Trophoblast cell (in vitro differentiated cells and primary cell): ENCODE results near the gene OR56B1.
"Not testable (repeated sequence)": the region's sequence is repeated elsewhere in the genome, so short reads cannot be mapped to it uniquely, and the experiment has no call there.

Experiments used
- DNase-seq, 2 donors: peaks; one replicate each; pipeline ENCODE4 v3.0.0-alpha.2; 2016
- H2AFZ ChIP-seq: 2 replicates; pipeline ENCODE4 v1.6.1; 2013; ENCODE audit warnings: low read length, moderate library complexity, mild to moderate bottlenecking; ENCODE audit not compliant: insufficient read depth, poor library complexity
- H2AK5ac ChIP-seq: 2 replicates; pipeline ENCODE4 v1.6.1; 2013; ENCODE audit warnings: mild to moderate bottlenecking, low read length
- H2BK120ac ChIP-seq: 2 replicates; pipeline ENCODE4 v1.6.1; 2013; ENCODE audit warnings: low read length, mild to moderate bottlenecking, moderate library complexity; ENCODE audit not compliant: insufficient read depth, poor library complexity
- H2BK12ac ChIP-seq: 2 replicates; pipeline ENCODE4 v1.6.1; 2013; ENCODE audit warnings: mild to moderate bottlenecking, low read length, moderate library complexity
- H2BK5ac ChIP-seq: 2 replicates; pipeline ENCODE4 v1.6.1; 2013; ENCODE audit warnings: low read length, low read depth, moderate library complexity, mild to moderate bottlenecking; ENCODE audit not compliant: poor library complexity
- H3K14ac ChIP-seq: 2 replicates; pipeline ENCODE4 v1.6.1; 2013; ENCODE audit warnings: mild to moderate bottlenecking, low read length
- H3K18ac ChIP-seq: 2 replicates; pipeline ENCODE4 v1.6.1; 2013; ENCODE audit warnings: mild to moderate bottlenecking, low read length
- H3K23ac ChIP-seq: 2 replicates; pipeline ENCODE4 v1.6.1; 2013; ENCODE audit warnings: low read length
- H3K27ac ChIP-seq: 2 replicates; pipeline ENCODE4 v1.5.1; 2013; ENCODE audit warnings: low read depth, mild to moderate bottlenecking, inconsistent platforms, low read length, moderate library complexity
- H3K27me3 ChIP-seq: 2 replicates; pipeline ENCODE4 v1.6.1; 2013; ENCODE audit warnings: inconsistent platforms, mild to moderate bottlenecking, low read length, moderate library complexity; ENCODE audit not compliant: insufficient read depth
- H3K36me3 ChIP-seq, 2 experiments: 1 replicate in 1 of 2; 2 replicates in 1 of 2; pipeline ENCODE4 v1.6.1; 2013; ENCODE audit warnings: low read length in 2 of 2, mild to moderate bottlenecking in 2 of 2, moderate library complexity in 1 of 2; ENCODE audit not compliant: insufficient read depth in 2 of 2, control insufficient read depth in 1 of 2
- H3K4ac ChIP-seq: 2 replicates; pipeline ENCODE4 v1.6.1; 2013; ENCODE audit warnings: low read depth, mild to moderate bottlenecking, low read length, moderate library complexity
- H3K4me1 ChIP-seq, 2 experiments: 1 replicate in 1 of 2; 2 replicates in 1 of 2; pipeline ENCODE4 v1.6.1; 2013; ENCODE audit warnings: low read length in 2 of 2, mild to moderate bottlenecking in 2 of 2, moderate library complexity in 1 of 2; ENCODE audit not compliant: insufficient read depth in 2 of 2, control insufficient read depth in 1 of 2
- H3K4me2 ChIP-seq: 2 replicates; pipeline ENCODE4 v1.6.1; 2013; ENCODE audit warnings: inconsistent platforms, mild to moderate bottlenecking, low read length, moderate library complexity
- H3K4me3 ChIP-seq: 2 replicates; pipeline ENCODE4 v1.5.1; 2013; ENCODE audit warnings: mild to moderate bottlenecking, low read depth, low read length, inconsistent platforms
- H3K79me1 ChIP-seq: one replicate; pipeline ENCODE4 v1.6.1; 2013; ENCODE audit warnings: low read length
- H3K79me2 ChIP-seq: 2 replicates; pipeline ENCODE4 v1.6.1; 2013; ENCODE audit warnings: low read length, mild to moderate bottlenecking; ENCODE audit not compliant: control insufficient read depth, insufficient read depth, poor library complexity
- H3K9ac ChIP-seq: 2 replicates; pipeline ENCODE4 v1.6.1; 2013; ENCODE audit warnings: mild to moderate bottlenecking, low read length
- H3K9me3 ChIP-seq: 2 replicates; pipeline ENCODE4 v1.6.1; 2013; ENCODE audit warnings: low read depth, mild to moderate bottlenecking, control low read depth, inconsistent platforms, low read length; ENCODE audit not compliant: insufficient read depth
- H4K12ac ChIP-seq: 2 replicates; pipeline ENCODE4 v1.6.1; 2013; ENCODE audit warnings: low read depth, mild to moderate bottlenecking, low read length, moderate library complexity
- H4K8ac ChIP-seq: 2 replicates; pipeline ENCODE4 v1.6.1; 2013; ENCODE audit warnings: low read depth, mild to moderate bottlenecking, low read length, moderate library complexity
- H4K91ac ChIP-seq: one replicate; pipeline ENCODE4 v1.6.1; 2013; ENCODE audit warnings: low read depth, mild to moderate bottlenecking, low read length, moderate library complexity
- WGBS: extraction: QIAGEN DNeasy Blood & Tissue Kit; methylation state at CpG from one replicate; pipeline ENCODE4 v1.1.7; 2013; ENCODE audit warnings: missing lambda C conversion rate; ENCODE audit not compliant: insufficient read length, insufficient coverage; ENCODE audit errors: extremely low coverage; 5-methylcytosine and 5-hydroxymethylcytosine counted together

The OR56B1 gene

DNA sequence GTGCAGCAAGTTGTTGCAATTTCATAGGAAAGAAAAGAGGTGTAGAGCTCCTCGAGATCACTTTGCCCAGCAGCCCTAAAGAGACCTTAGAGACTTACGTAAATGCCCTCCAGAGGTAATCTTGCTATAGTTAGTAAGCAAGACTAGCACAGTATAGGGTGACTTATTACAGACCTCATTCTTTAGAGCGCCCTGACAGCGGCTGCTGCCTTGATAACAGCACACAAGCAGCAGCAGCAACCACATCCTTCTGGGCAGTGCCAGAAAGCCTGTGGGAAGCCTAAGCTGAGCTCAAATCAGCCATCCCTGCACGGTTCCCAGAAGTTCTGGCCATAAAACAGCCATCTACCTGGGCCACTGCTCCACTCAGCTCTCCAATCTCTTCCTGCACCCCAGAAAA is 22.6 kb upstream of the OR56B1 start:
- peak overlapping the region; percentile 20 for H3K9ac ChIP-seq
- no peak overlapping the region for H3K14ac ChIP-seq
- WGBS = no CpG with 5 or more reads among the region's 5 CpGs
- no peak overlapping the region for H4K8ac ChIP-seq
- H3K9me3 ChIP-seq = no peaks in the 10 kb centered on the region
- no peak for DNase-seq
- no peaks in the 10 kb centered on the region for H3K36me3 ChIP-seq
- H4K12ac ChIP-seq = no peak overlapping the region
- H2BK120ac ChIP-seq = no peak overlapping the region
- no peak overlapping the region for H3K27ac ChIP-seq
- no peak overlapping the region for H3K18ac ChIP-seq
- H3K27me3 ChIP-seq = no peaks in the 10 kb centered on the region
- no peak overlapping the region for H4K91ac ChIP-seq
- no peaks in the 10 kb centered on the region for H3K79me2 ChIP-seq
- H2AK5ac ChIP-seq = no peak overlapping the region
- H3K4me2 ChIP-seq = no peak overlapping the region
- H3K79me1 ChIP-seq = no peaks in the 10 kb centered on the region
- H3K4me3 ChIP-seq = no peak overlapping the region
- no peaks in the 10 kb centered on the region for H3K4me1 ChIP-seq
- H2BK12ac ChIP-seq = no peak overlapping the region
- H2AFZ ChIP-seq = no peak overlapping the region
- H3K23ac ChIP-seq = no peak overlapping the region
- H3K4ac ChIP-seq = no peak overlapping the region
- H2BK5ac ChIP-seq = no peak overlapping the region

DNA sequence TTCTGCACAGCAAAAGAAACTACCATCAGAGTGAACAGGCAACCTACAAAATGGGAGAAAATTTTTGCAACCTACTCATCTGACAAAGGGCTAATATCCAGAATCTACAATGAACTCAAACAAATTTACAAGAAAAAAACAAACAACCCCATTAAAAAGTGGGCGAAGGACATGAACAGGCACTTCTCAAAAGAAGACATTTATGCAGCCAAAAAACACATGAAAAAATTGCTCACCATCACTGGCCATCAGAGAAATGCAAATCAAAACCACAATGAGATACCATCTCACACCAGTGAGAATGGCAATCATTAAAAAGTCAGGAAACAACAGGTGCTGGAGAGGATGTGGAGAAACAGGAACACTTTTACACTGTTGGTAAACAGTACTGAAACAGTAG is 19.7 kb upstream of the OR56B1 start:
- not testable (repeated sequence) for H3K23ac ChIP-seq, H3K4ac ChIP-seq, H2AFZ ChIP-seq, H3K4me3 ChIP-seq, H4K8ac ChIP-seq, H3K27me3 ChIP-seq, H3K9ac ChIP-seq, H3K9me3 ChIP-seq, H4K91ac ChIP-seq, H4K12ac ChIP-seq, H2BK12ac ChIP-seq, H3K36me3 ChIP-seq, DNase-seq, H3K4me2 ChIP-seq, H3K18ac ChIP-seq, H3K4me1 ChIP-seq, H2AK5ac ChIP-seq, H3K14ac ChIP-seq, H3K79me2 ChIP-seq, H2BK5ac ChIP-seq, H2BK120ac ChIP-seq, H3K79me1 ChIP-seq, H3K27ac ChIP-seq
- no CpG with 5 or more reads among the region's 1 CpG for WGBS

DNA sequence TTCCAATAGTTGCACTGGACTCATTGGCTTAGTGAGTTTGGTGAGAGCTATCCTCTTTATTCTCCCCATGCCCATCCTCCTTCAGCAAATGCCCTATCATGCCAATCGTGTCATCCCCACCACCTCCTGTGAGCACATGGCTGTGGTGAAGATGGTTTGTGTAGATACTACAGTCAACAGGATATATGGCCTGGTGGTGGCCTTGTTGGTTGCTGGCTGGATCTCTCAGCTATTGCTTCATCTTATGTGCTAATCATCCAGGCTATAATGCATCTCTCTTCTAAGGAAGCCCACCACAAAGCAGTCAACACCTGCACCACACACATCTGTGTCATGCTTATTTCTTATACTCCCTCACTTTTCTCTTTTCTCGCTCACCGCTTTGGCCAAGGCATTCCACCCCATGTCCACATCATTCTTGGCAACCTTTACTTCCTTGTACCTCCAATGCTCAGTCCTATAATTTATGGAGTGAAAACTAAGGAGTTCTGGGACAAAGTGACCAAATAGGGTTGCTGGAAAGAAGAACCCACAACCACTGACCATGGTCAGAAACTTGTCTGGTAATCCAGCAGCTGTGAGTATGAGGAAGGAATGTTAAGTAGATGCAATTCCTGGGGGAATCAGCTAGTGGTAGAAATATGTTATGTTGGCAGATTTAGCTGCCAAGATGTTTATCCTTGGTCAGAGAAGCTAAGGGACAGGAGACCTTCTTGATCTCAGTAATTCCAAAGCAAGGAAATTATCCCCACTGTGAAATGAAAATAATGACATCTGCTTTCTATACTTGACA is 16.3 kb upstream of the OR56B1 start:
- H3K27me3 ChIP-seq = no peaks in the 10 kb centered on the region
- no peaks in the 10 kb centered on the region for H3K79me2 ChIP-seq
- H3K4ac ChIP-seq = no peak overlapping the region
- H3K14ac ChIP-seq = no peak overlapping the region
- no peak overlapping the region for H3K23ac ChIP-seq
- H2AFZ ChIP-seq = no peak overlapping the region
- H3K4me3 ChIP-seq = no peak overlapping the region
- no peak overlapping the region for H4K8ac ChIP-seq
- H2BK120ac ChIP-seq = no peak overlapping the region
- no peaks in the 10 kb centered on the region for H3K9me3 ChIP-seq
- no peaks in the 10 kb centered on the region for H3K4me1 ChIP-seq
- no peak overlapping the region for H3K9ac ChIP-seq
- H2BK5ac ChIP-seq = no peak overlapping the region
- no peaks in the 10 kb centered on the region for H3K36me3 ChIP-seq
- H3K4me2 ChIP-seq = no peak overlapping the region
- no peak overlapping the region for H3K18ac ChIP-seq
- no peak overlapping the region for H2BK12ac ChIP-seq
- H4K12ac ChIP-seq = no peak overlapping the region
- H3K79me1 ChIP-seq = no peaks in the 10 kb centered on the region
- no peak overlapping the region for H2AK5ac ChIP-seq
- peak in 1 of 2 donors; percentile 36 for DNase-seq
- no peak overlapping the region for H4K91ac ChIP-seq
- no peak overlapping the region for H3K27ac ChIP-seq
- WGBS = no CpG with 5 or more reads among the region's 3 CpGs

GRCh38 chr11:5722622-5723021 is 13.6 kb upstream of the OR56B1 start:
- no peak overlapping the region for H2AK5ac ChIP-seq
- no peaks in the 10 kb centered on the region for H3K4me1 ChIP-seq
- no peak overlapping the region for H2BK12ac ChIP-seq
- no peaks in the 10 kb centered on the region for H3K36me3 ChIP-seq
- H3K27me3 ChIP-seq = no peaks in the 10 kb centered on the region
- no peak overlapping the region for H4K12ac ChIP-seq
- H3K23ac ChIP-seq = no peak overlapping the region
- no peaks in the 10 kb centered on the region for H3K79me2 ChIP-seq
- no peak overlapping the region for H3K27ac ChIP-seq
- no peak overlapping the region for H4K8ac ChIP-seq
- peak in 1 of 2 donors; percentile 64 for DNase-seq
- H2BK5ac ChIP-seq = no peak overlapping the region
- H2AFZ ChIP-seq = no peak overlapping the region
- H2BK120ac ChIP-seq = no peak overlapping the region
- no peak overlapping the region for H3K14ac ChIP-seq
- H3K4ac ChIP-seq = no peak overlapping the region
- WGBS = no CpG with 5 or more reads among the region's 2 CpGs
- no peak overlapping the region for H3K4me3 ChIP-seq
- no peaks in the 10 kb centered on the region for H3K79me1 ChIP-seq
- peaks cover 2% of the 10 kb centered on the region for H3K9me3 ChIP-seq
- H3K18ac ChIP-seq = no peak overlapping the region
- H4K91ac ChIP-seq = no peak overlapping the region
- H3K4me2 ChIP-seq = no peak overlapping the region
- no peak overlapping the region for H3K9ac ChIP-seq
